H1 (cell line): ENCODE data around the gene EPHB3. TPM values are rescaled to one million over a fixed set of nuclear protein-coding genes. Genes with fewer than 3 reads are reported as not detected.

Experiments
- CTCF ChIA-PET: fragments of 300-600 bp; sonication (Branson Sonifier 250); formaldehyde crosslinking; loops from one replicate; lab custom pipeline; 2021; ENCODE audit not compliant: partially characterized antibody; lab: Charles Lee
- POLR2A ChIA-PET: fragments of 300-600 bp; sonication (Branson Sonifier 250); formaldehyde crosslinking; loops from one replicate; lab custom pipeline; 2021; ENCODE audit warnings: inconsistent platforms; ENCODE audit not compliant: partially characterized antibody; lab: Charles Lee
- DNase-seq, 2 experiments: peaks; one replicate each; pipeline versions ENCODE4 v3.0.0 to v3.0.0-alpha.2; 2010 to 2022; ENCODE audit warnings: low spot score in 2 of 2, low read depth in 1 of 2, mixed read lengths in 1 of 2
- FAIRE-seq: peaks from 2 replicates; lab custom pipeline; 2011; peaks lifted over from hg19 to GRCh38; lab: Jason Lieb, UNC
- H2AFZ ChIP-seq: 2 replicates; pipeline ENCODE4 v1.8.1; 2012; ENCODE audit warnings: low read length, inconsistent platforms
- H2AK5ac ChIP-seq: 2 replicates; pipeline ENCODE4 v1.6.1; 2013; ENCODE audit warnings: low read depth, low read length
- H2BK120ac ChIP-seq: replicated peaks from 2 replicates; pipeline ENCODE3; 2013; ENCODE audit warnings: low read depth, low read length, inconsistent platforms
- H2BK12ac ChIP-seq: 2 replicates; pipeline ENCODE4 v1.6.1; 2013; ENCODE audit warnings: low read depth, low read length
- H2BK15ac ChIP-seq: 2 replicates; pipeline ENCODE4 v1.6.1; 2013; ENCODE audit warnings: low read length
- H2BK20ac ChIP-seq: 2 replicates; pipeline ENCODE4 v1.6.1; 2013; ENCODE audit warnings: low read length
- H2BK5ac ChIP-seq: 2 replicates; pipeline ENCODE4 v1.6.1; 2013; ENCODE audit warnings: low read depth, low read length
- H3K14ac ChIP-seq: 2 replicates; pipeline ENCODE4 v1.6.1; 2013; ENCODE audit warnings: inconsistent platforms; ENCODE audit not compliant: insufficient read length
- H3K18ac ChIP-seq: 2 replicates; pipeline ENCODE4 v1.6.1; 2013; ENCODE audit warnings: low read length; ENCODE audit errors: extremely low read depth
- H3K23ac ChIP-seq: 2 replicates; pipeline ENCODE4 v1.6.1; 2013; ENCODE audit warnings: inconsistent platforms; ENCODE audit not compliant: insufficient read length
- H3K23me2 ChIP-seq: 2 replicates; pipeline ENCODE4 v1.6.1; 2013; ENCODE audit warnings: low read depth, low read length
- H3K27ac ChIP-seq: 2 replicates; pipeline ENCODE4 v1.6.1; 2011; ENCODE audit warnings: low read depth, low read length, inconsistent platforms
- H3K27me3 ChIP-seq, 4 experiments: replicated peaks in 1 of 4; 1 replicate in 1 of 4; 2 replicates in 3 of 4; pipeline versions ENCODE4 v1.6.1 to v1.8.1; 2011 to 2013; ENCODE audit warnings: low read length in 3 of 4, mild to moderate bottlenecking in 3 of 4, inconsistent platforms in 2 of 4, mixed read lengths in 2 of 4, moderate library complexity in 1 of 4; ENCODE audit not compliant: control insufficient read depth in 3 of 4, insufficient read depth in 3 of 4; ENCODE audit errors: extremely low read depth in 1 of 4
- H3K36me3 ChIP-seq, 4 experiments: 2 replicates each; pipeline versions ENCODE4 v1.6.1 to v1.8.1; 2011 to 2013; ENCODE audit warnings: mild to moderate bottlenecking in 4 of 4, low read length in 3 of 4, moderate library complexity in 2 of 4, control low read depth in 1 of 4, inconsistent platforms in 1 of 4; ENCODE audit not compliant: insufficient read depth in 4 of 4, control insufficient read depth in 2 of 4
- H3K4ac ChIP-seq: replicated peaks from 2 replicates; pipeline ENCODE3; 2013; ENCODE audit warnings: low read length, low read depth, mixed read lengths, inconsistent platforms; ENCODE audit not compliant: insufficient read length
- H3K4me1 ChIP-seq, 4 experiments: replicated peaks in 1 of 4; 1 replicate in 1 of 4; 2 replicates in 3 of 4; pipeline versions ENCODE4 v1.6.1 to v1.8.1; 2011 to 2013; ENCODE audit warnings: low read length in 3 of 4, inconsistent platforms in 2 of 4, mixed read lengths in 1 of 4; ENCODE audit not compliant: insufficient read depth in 4 of 4, control insufficient read depth in 3 of 4
- H3K4me2 ChIP-seq, 2 experiments: 2 replicates each; pipeline versions ENCODE4 v1.6.1 to v1.8.1; 2011 to 2013; ENCODE audit warnings: low read depth in 2 of 2, low read length in 2 of 2, control low read depth in 1 of 2, inconsistent platforms in 1 of 2, mild to moderate bottlenecking in 1 of 2; ENCODE audit not compliant: insufficient read depth in 1 of 2
- H3K4me3 ChIP-seq, 4 experiments: fragments of 200-600, 300-600 bp in 1 of 4; sonication (generic), shearing (Covaris generic), sonication (Bioruptor Twin) in 1 of 4; 2 replicates each; pipeline versions ENCODE4 v1.5.1 to v1.8.1; 2011 to 2016; ENCODE audit warnings: low read length in 4 of 4, low read depth in 3 of 4, control low read depth in 2 of 4, inconsistent platforms in 2 of 4, mild to moderate bottlenecking in 2 of 4, mixed read lengths in 1 of 4, moderate library complexity in 1 of 4; ENCODE audit not compliant: insufficient read depth in 2 of 4; ENCODE audit errors: extremely low read depth in 1 of 4
- H3K56ac ChIP-seq: replicated peaks from 2 replicates; pipeline ENCODE3; 2013; ENCODE audit warnings: low read depth, mild to moderate bottlenecking, mixed read lengths, low read length, inconsistent platforms; ENCODE audit not compliant: insufficient read length
- H3K79me1 ChIP-seq: 2 replicates; pipeline ENCODE4 v1.6.1; 2013; ENCODE audit warnings: low read depth, low read length, control low read depth
- H3K79me2 ChIP-seq, 2 experiments: 2 replicates each; pipeline versions ENCODE4 v1.6.1 to v1.8.1; 2012 to 2013; ENCODE audit warnings: low read length in 2 of 2, mild to moderate bottlenecking in 2 of 2, inconsistent platforms in 1 of 2; ENCODE audit not compliant: insufficient read depth in 2 of 2, control insufficient read depth in 1 of 2
- H3K9ac ChIP-seq, 4 experiments: replicated peaks in 1 of 4; 1 replicate in 1 of 4; 2 replicates in 3 of 4; pipeline versions ENCODE4 v1.6.1 to v1.8.1; 2011 to 2013; ENCODE audit warnings: low read depth in 3 of 4, low read length in 3 of 4, control low read depth in 2 of 4, mild to moderate bottlenecking in 2 of 4, moderate library complexity in 2 of 4, inconsistent platforms in 1 of 4; ENCODE audit errors: extremely low read depth in 1 of 4
- H3K9me3 ChIP-seq, 2 experiments: 2 replicates each; pipeline versions ENCODE4 v1.6.1 to v1.8.1; 2012 to 2013; ENCODE audit warnings: mild to moderate bottlenecking in 2 of 2, moderate library complexity in 2 of 2, control low read depth in 1 of 2, inconsistent platforms in 1 of 2, low read depth in 1 of 2, low read length in 1 of 2, mixed read lengths in 1 of 2; ENCODE audit not compliant: insufficient read depth in 2 of 2
- H4K20me1 ChIP-seq, 2 experiments: replicated peaks in 1 of 2; 2 replicates each; pipeline versions ENCODE3 to v1.8.1; 2011 to 2013; ENCODE audit warnings: inconsistent platforms in 2 of 2, low read length in 2 of 2, mild to moderate bottlenecking in 1 of 2; ENCODE audit not compliant: insufficient read depth in 2 of 2, control insufficient read depth in 1 of 2
- H4K5ac ChIP-seq: 2 replicates; pipeline ENCODE4 v1.6.1; 2013; ENCODE audit warnings: low read length, low read depth, mixed read lengths, inconsistent platforms; ENCODE audit not compliant: insufficient read length
- H4K8ac ChIP-seq: 2 replicates; pipeline ENCODE4 v1.8.0; 2013; ENCODE audit warnings: mild to moderate bottlenecking, moderate library complexity, low read length, inconsistent platforms; ENCODE audit not compliant: insufficient read depth; ENCODE audit errors: extremely low read depth
- H4K91ac ChIP-seq: replicated peaks from 2 replicates; pipeline ENCODE3; 2013; ENCODE audit warnings: low read length, mixed read lengths, inconsistent platforms; ENCODE audit not compliant: insufficient read length
- CBX5 ChIP-seq: fragments of 300-800, 300-1000 bp; sonication (generic); IDR thresholded peaks from 2 replicates; pipeline ENCODE4 v1.7.1; 2016; ENCODE audit warnings: antibody characterized with exemption, low read length, low read depth
- CEBPB ChIP-seq: IDR thresholded peaks from 2 replicates; pipeline ENCODE4 v1.6.1; 2012; ENCODE audit warnings: low read depth, low read length
- CHD1 ChIP-seq: IDR thresholded peaks from 2 replicates; pipeline ENCODE4 v1.6.1; 2012; ENCODE audit warnings: low read depth, low read length, improper control_type of control experiment
- PHF8 ChIP-seq: fragments of 200-600 bp; sonication (generic); conservative IDR thresholded peaks from 2 replicates; pipeline ENCODE4 v1.7.1; 2012; ENCODE audit warnings: low read depth, mild to moderate bottlenecking, inconsistent platforms, low read length, moderate library complexity
- POLR2A ChIP-seq, 2 experiments: IDR thresholded peaks; 1 replicate in 1 of 2; 2 replicates in 1 of 2; pipeline ENCODE4 v1.6.1; 2011; ENCODE audit warnings: low read depth in 2 of 2, low read length in 2 of 2, mild to moderate bottlenecking in 2 of 2; ENCODE audit errors: control extremely low read depth in 1 of 2
- POLR2AphosphoS5 ChIP-seq: IDR thresholded peaks from 2 replicates; pipeline ENCODE4 v1.6.1; 2011; ENCODE audit warnings: low read depth, low read length
- RAD21 ChIP-seq, 2 experiments: IDR thresholded peaks in 1 of 2; conservative IDR thresholded peaks in 1 of 2; 2 replicates each; pipeline ENCODE4 v1.6.1; 2011; ENCODE audit warnings: low read depth in 2 of 2, low read length in 2 of 2, improper control_type of control experiment in 1 of 2, inconsistent platforms in 1 of 2, mild to moderate bottlenecking in 1 of 2, moderate library complexity in 1 of 2
- SUZ12 ChIP-seq: fragments of 200-600 bp; sonication (generic); IDR thresholded peaks from 2 replicates; pipeline ENCODE4 v1.6.1; 2012; ENCODE audit warnings: mild to moderate bottlenecking, inconsistent platforms, low read length, moderate library complexity, mixed read lengths
- TEAD4 ChIP-seq: IDR thresholded peaks from 2 replicates; pipeline ENCODE4 v1.6.1; 2012; ENCODE audit warnings: low read depth, low read length, inconsistent platforms, mixed read lengths
- YY1 ChIP-seq: IDR thresholded peaks from 2 replicates; pipeline ENCODE4 v1.6.1; 2011; ENCODE audit warnings: low read depth, mild to moderate bottlenecking, low read length
- WGBS, 2 experiments: shearing (Covaris generic) in 1 of 2; methylation state at CpG; one replicate each; pipeline versions ENCODE4 v1.1.6 to v1.1.7; 2013 to 2015; ENCODE audit warnings: low lambda C conversion rate in 2 of 2, mixed read lengths in 2 of 2, inconsistent platforms in 1 of 2, low coverage in 1 of 2, missing lambda C conversion rate in 1 of 2; ENCODE audit not compliant: insufficient replicate concordance in 2 of 2, insufficient coverage in 1 of 2, insufficient read length in 1 of 2; ENCODE audit errors: extremely low coverage in 1 of 2, missing lambda C conversion rate in 1 of 2; 5-methylcytosine and 5-hydroxymethylcytosine counted together
- polyA plus RNA-seq, 7 experiments: library from polyadenylated mRNA; depleted of rRNA in 3 of 7; stranded (reverse) in 5 of 7; unstranded in 2 of 7; fragments of >200 nt in 5 of 7; fragments of 200-250 nt in 2 of 7; gene quantifications; 1 replicate in 5 of 7; 2 replicates in 1 of 7; 4 replicates in 1 of 7; pipeline versions ENCODE4 v1.2.1 to v1.2.3, GENCODE V29; 2011 to 2013; ENCODE audit warnings: missing spikeins in 2 of 7, mixed read lengths in 2 of 7
- total RNA-seq: library from RNA; stranded (reverse); fragmentation: NEBNext Ultra II Directional; extraction: Animal tissue kit (Norgen Biotek cat#: 25700); gene quantifications from 2 replicates; pipeline ENCODE4 v1.2.1, GENCODE V29; 2021
- TF ChIP-seq, protein P1 (sequence below): IDR thresholded peaks from 2 replicates; pipeline ENCODE4 v1.6.1; 2011; ENCODE audit warnings: low read length, improper control_type of control experiment

Gene EPHB3
- total and polyA plus RNA-seq, 2 of the 8 experiments (the other 6 are each of a cell fraction or from before 2014, with no cell fraction given) = 0.41 to 0.91 TPM

DNA sequence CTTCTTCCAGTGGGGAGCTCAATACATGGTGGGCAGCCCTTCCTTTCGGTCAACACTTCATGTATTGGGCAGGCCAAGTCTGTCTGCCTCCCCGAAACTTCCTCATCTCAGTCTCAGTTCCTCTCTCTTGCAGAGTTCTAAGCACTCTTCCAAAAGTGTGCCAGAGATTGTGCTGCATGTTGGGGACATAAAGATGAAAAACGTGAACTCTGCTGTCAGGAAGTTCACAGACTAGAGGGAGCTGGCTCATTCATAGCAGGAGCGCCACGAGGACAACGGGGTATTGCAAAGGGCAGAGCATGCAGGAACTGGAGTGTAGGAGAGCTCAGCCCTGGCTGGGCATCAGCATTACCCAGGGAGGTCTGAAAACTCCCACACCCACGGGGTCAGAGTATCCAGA lies 15.3 kb upstream of the EPHB3 start:
- Histone ChIP-seq H2BK12ac (no peak overlapping the region), H3K79me1 (no peaks in the 10 kb centered on the region; the same call in 1 of the 2 replicates), H2AK5ac (no peak overlapping the region), H3K36me3 (no peaks in the 10 kb centered on the region), H3K9me3 (no peaks in the 10 kb centered on the region), H3K27me3 (peaks cover 0 to 3% (median 0%) of the 10 kb centered on the region in 4 experiments; a peak in 1 of 7 replicates), H3K56ac (no peak overlapping the region), H2AFZ (no peak overlapping the region), H3K9ac (no peak overlapping the region), H4K5ac (no peak overlapping the region), H4K91ac (no peak overlapping the region), H3K23me2 (peaks cover 3% of the 10 kb centered on the region; the same call in 1 of the 2 replicates), H3K4me1 (peaks cover 0 to 5% (median under 1%) of the 10 kb centered on the region in 4 experiments; a peak in 3 of 7 replicates), H2BK120ac (no peak overlapping the region), H3K4me2 (no peak overlapping the region), H3K79me2 (no peaks in the 10 kb centered on the region), H3K14ac (no peak overlapping the region), H2BK15ac (no peak overlapping the region), H3K27ac (no peak overlapping the region), H3K23ac (no peak overlapping the region), H2BK20ac (no peak overlapping the region), H2BK5ac (no peak overlapping the region), H3K4ac (no peak overlapping the region), H4K20me1 (no peaks in the 10 kb centered on the region), H4K8ac (no peak overlapping the region), H3K18ac (no peak overlapping the region), H3K4me3 (no peak overlapping the region)
- 85% methylated on average over 7 of the region's 7 CpGs; no CpG with 5 or more reads in 1 of the 2 experiments for WGBS, 2 experiments
- no peak for TF ChIP-seq CEBPB
- no peak for TF ChIP-seq YY1
- no peak for TF ChIP-seq TEAD4
- TF ChIP-seq, protein P1, sequence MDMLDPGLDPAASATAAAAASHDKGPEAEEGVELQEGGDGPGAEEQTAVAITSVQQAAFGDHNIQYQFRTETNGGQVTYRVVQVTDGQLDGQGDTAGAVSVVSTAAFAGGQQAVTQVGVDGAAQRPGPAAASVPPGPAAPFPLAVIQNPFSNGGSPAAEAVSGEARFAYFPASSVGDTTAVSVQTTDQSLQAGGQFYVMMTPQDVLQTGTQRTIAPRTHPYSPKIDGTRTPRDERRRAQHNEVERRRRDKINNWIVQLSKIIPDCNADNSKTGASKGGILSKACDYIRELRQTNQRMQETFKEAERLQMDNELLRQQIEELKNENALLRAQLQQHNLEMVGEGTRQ = no peak
- no peak for TF ChIP-seq POLR2A (IDR thresholded peaks at IDR 0.05; ENCODE audit: control extremely low read depth in 1 of 2, low read depth in 2 of 2, low read length in 2 of 2)
- no peak for TF ChIP-seq SUZ12
- no peak for TF ChIP-seq PHF8
- no peak for TF ChIP-seq CHD1
- TF ChIP-seq CBX5 = no peak
- TF ChIP-seq POLR2AphosphoS5 = no peak
- TF ChIP-seq RAD21 (IDR thresholded peaks at IDR 0.05 in 1 of 2, conservative IDR thresholded peaks at IDR 0.05 in 1 of 2; ENCODE audit: low read depth in 2 of 2, low read length in 2 of 2) = no peak
- DNase-seq (no peak), FAIRE-seq (no peak)
- ChIA-PET CTCF (interaction anchor here (0.5 to 12.0 kb wide), 18 partner anchors 11 to 262 kb away, joined by 3 to 150 read pairs (median 3); partner anchors contain the start of gene EPHB3), POLR2A (interaction anchor here (1.2 kb wide), 1 partner anchor 184 kb away, joined by 3 read pairs; no protein-coding TSS in a partner anchor)
